Measurements from ENCODE around the gene KLF12.

Gene KLF12

GRCh38 chr13:74135326-74136083 is 1.3 kb upstream of the KLF12 start:
- DNase-seq (ENCODE audit: low read depth, low spot score): peak; percentile 92

GRCh38 chr13:74134777-74135325 is 647 bp upstream of the KLF12 start:
- peak; percentile 81 for DNase-seq (ENCODE audit: low read depth, low spot score)

- DNase-seq (ENCODE audit: low read depth, low spot score): peak; percentile 94
Measured at GRCh38 chr13:74133657-74134201, 475 bp downstream of the KLF12 start.

- peak; percentile 70 for DNase-seq (ENCODE audit: low read depth, low spot score)
Measured at GRCh38 chr13:74132776-74133656, 1.2 kb downstream of the KLF12 start.

GRCh38 chr13:74132152-74132775 is 1.9 kb downstream of the KLF12 start:
- peak; percentile 49 for DNase-seq (ENCODE audit: low read depth, low spot score)

GRCh38 chr13:74131227-74131626 is 3.0 kb downstream of the KLF12 start:
- DNase-seq (ENCODE audit: low read depth, low spot score): no peak

- no peak for DNase-seq (ENCODE audit: low read depth, low spot score)
Measured at GRCh38 chr13:74129500-74130191, 4.6 kb downstream of the KLF12 start.

GRCh38 chr13:74128156-74128767 is 5.9 kb downstream of the KLF12 start:
- DNase-seq (ENCODE audit: low read depth, low spot score): peak; percentile 40

- no peak for DNase-seq (ENCODE audit: low read depth, low spot score)
Measured at GRCh38 chr13:74118328-74118727, 15.9 kb downstream of the KLF12 start.

- DNase-seq (ENCODE audit: low read depth, low spot score): no peak
Measured at GRCh38 chr13:74117207-74117705, 16.9 kb downstream of the KLF12 start.

- peak; percentile 78 for DNase-seq (ENCODE audit: low read depth, low spot score)
Measured at GRCh38 chr13:74115133-74115532, 19.1 kb downstream of the KLF12 start.

- DNase-seq (ENCODE audit: low read depth, low spot score): no peak
Measured at GRCh38 chr13:74114641-74115040, 19.6 kb downstream of the KLF12 start.

- DNase-seq (ENCODE audit: low read depth, low spot score): peak; percentile 41
Measured at GRCh38 chr13:74114202-74114601, 20.0 kb downstream of the KLF12 start.

- DNase-seq (ENCODE audit: low read depth, low spot score): no peak
Measured at GRCh38 chr13:74111901-74112824, 22.0 kb downstream of the KLF12 start.

GRCh38 chr13:74111399-74111798 is 22.8 kb downstream of the KLF12 start:
- DNase-seq (ENCODE audit: low read depth, low spot score): no peak

GRCh38 chr13:74110053-74110452 is 24.2 kb downstream of the KLF12 start:
- no peak for DNase-seq (ENCODE audit: low read depth, low spot score)

GRCh38 chr13:74107598-74107997 is 26.6 kb downstream of the KLF12 start:
- no peak for DNase-seq (ENCODE audit: low read depth, low spot score)

- no peak for DNase-seq (ENCODE audit: low read depth, low spot score)
Measured at GRCh38 chr13:74105871-74106270, 28.3 kb downstream of the KLF12 start.

- no peak for DNase-seq (ENCODE audit: low read depth, low spot score)
Measured at GRCh38 chr13:74104661-74105275, 29.4 kb downstream of the KLF12 start.

All from astrocyte of the hippocampus (primary cell).